AG10803 (cell line): ENCODE data around the gene FOXO6.

Experiments
- DNase-seq: peaks from one replicate; pipeline ENCODE4 v3.0.0; 2010; ENCODE audit warnings: low read depth
- H3K4me3 ChIP-seq: 2 replicates; pipeline ENCODE4 v1.5.1; 2011; ENCODE audit warnings: mild to moderate bottlenecking, low read length, control low read depth
- CTCF ChIP-seq: conservative IDR thresholded peaks from 2 replicates; pipeline ENCODE4 v1.5.1; 2011; ENCODE audit warnings: mild to moderate bottlenecking, low read length, control low read depth, inconsistent platforms

The FOXO6 gene

DNA sequence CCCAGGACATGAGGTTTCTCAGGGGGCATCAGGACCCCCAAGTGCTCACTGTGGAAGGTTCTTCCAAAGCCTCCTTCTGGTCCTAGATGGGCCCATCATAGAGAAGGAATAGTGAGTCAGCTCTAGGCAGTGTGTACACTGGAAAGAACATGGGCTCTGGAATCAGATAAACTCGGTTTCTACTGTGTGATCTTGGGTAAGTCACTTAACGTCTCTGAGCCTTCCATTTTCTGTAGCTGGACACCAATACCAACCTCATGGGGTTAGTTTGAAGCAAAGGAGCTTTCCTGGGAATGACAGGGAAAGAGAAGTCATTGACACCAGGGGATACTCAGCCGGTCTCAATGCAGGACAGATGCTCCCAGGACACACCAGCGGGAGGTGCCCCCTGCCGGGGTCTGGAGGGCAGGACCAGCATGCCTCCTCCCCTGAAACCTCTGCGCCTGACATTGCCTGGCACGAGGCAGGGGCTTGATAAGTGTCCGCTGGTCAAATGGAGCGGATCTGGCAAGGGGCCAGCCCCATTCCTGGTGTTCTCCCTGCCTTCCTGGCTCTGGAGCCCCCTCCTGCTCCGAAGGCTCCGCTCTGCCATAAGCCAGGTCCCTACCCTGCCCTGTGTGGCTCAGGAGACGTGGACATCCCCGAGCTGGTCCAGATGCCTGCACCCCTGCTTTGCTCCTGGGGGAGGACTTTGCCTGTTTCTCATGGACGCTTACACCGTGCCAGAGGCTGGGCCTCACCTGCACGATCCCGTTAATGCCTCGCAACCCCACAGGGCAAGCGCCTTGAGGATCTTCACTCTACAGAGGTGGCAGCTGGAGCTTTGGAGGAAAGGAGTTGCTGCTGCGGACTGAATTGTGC lies 70.5 kb downstream of the FOXO6 start:
- no peak for TF ChIP-seq CTCF
- no peak overlapping the region for H3K4me3 ChIP-seq
- DNase-seq = no peak
